Measurements from ENCODE around the gene CWC25. TPM values are rescaled to one million over a fixed set of nuclear protein-coding genes. Genes with fewer than 3 reads are reported as not detected.

The CWC25 gene
- total and polyA plus RNA-seq, 9 of the 15 experiments (the other 6 are each of a cell fraction or from before 2014, with no cell fraction given): 16.5 to 27.4 (median 23.0) TPM

DNA sequence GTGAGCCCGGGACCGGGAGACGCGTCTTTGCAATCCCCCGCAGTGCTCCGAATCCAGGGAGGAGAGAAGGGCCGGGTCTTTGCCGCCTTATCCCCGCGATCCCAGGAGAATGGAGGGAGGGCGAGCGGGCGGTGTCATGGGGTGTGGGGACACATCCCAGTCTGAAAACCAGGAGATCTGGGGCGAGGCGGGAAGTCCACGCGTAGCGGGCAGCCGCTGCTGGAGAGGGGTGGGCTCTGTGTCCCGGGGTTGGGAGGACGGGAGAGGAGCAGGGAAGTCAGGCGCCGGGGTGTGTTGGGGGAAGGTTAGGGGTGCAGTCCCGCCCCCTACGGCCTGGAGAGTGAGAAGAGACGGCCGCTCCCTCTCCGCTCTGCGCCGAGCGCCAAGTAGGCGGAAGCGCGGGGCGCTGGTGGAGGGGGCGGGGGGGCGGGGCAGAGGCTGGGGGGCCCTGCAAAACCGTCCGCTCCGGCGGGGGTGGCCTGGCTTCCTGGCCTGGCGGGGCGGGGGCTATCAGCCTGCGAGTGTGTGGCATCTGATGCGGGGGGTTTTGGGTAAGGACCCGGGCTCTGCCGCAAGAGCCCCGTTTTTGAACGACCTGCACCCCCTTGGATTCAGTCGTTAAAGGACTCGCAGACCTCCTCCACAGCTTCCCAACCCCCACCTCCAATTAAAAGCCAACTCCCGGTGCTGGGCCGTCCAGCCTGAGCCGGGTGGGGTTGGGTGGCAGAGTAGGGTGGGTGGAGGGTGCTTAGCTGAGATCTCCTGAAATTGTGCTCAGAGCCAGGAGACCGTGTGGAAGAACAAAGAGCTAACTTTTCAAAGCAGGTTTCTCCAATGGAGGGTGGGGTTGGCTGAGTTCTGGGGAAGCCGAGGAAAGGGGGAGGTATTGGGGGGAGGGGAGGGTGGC, 45.4 kb upstream of the CWC25 start (continued):
- TF ChIP-seq CLOCK (CRISPR knock-in tag; IDR thresholded peaks at IDR 0.05; ENCODE audit: borderline replicate concordance) (no peak), SMARCA5 (IDR thresholded peaks at IDR 0.05) (0 out of 2 replicates have a peak, but pooled peaks have one; percentile 46), HBP1 (CRISPR knock-in tag; IDR thresholded peaks at IDR 0.05) (no peak), MEF2A (IDR thresholded peaks at IDR 0.05; ENCODE audit: control insufficient read depth, low read depth, low read length) (no peak), EGR1 (conservative IDR thresholded peaks at IDR 0.05) (0 out of 2 replicates have a peak, but pooled peaks have one; percentile 7), HMG20B (CRISPR knock-in tag; IDR thresholded peaks at IDR 0.05) (no peak), RFX5 (IDR thresholded peaks at IDR 0.05; ENCODE audit: low read depth, low read length) (no peak), BCOR (IDR thresholded peaks at IDR 0.05) (peak; percentile 48), ZNF354B (CRISPR knock-in tag; IDR thresholded peaks at IDR 0.05) (no peak), ZBED1 (IDR thresholded peaks at IDR 0.05) (no peak), ZNF384 (IDR thresholded peaks at IDR 0.05; ENCODE audit: low read depth, low read length) (no peak), ZNF253 (CRISPR knock-in tag; conservative IDR thresholded peaks at IDR 0.05) (no peak), SUPT5H (IDR thresholded peaks at IDR 0.05) (peak; percentile 63; the same call in 1 of the 2 replicates), NFYB (IDR thresholded peaks at IDR 0.05; ENCODE audit: extremely low read depth, insufficient read length) (no peak), ATF7 (IDR thresholded peaks at IDR 0.05) (peak; percentile 8; the same call in 1 of the 2 replicates), ZNF121 (CRISPR knock-in tag; conservative IDR thresholded peaks at IDR 0.05) (no peak), TRIM24 (IDR thresholded peaks at IDR 0.05) (peak in 1 of 2 experiments; percentile 34; a peak in 2 of 4 replicates), BDP1 (IDR thresholded peaks at IDR 0.05; ENCODE audit: insufficient read depth, insufficient read length) (no peak)
- TF ChIP-seq, protein P1, sequence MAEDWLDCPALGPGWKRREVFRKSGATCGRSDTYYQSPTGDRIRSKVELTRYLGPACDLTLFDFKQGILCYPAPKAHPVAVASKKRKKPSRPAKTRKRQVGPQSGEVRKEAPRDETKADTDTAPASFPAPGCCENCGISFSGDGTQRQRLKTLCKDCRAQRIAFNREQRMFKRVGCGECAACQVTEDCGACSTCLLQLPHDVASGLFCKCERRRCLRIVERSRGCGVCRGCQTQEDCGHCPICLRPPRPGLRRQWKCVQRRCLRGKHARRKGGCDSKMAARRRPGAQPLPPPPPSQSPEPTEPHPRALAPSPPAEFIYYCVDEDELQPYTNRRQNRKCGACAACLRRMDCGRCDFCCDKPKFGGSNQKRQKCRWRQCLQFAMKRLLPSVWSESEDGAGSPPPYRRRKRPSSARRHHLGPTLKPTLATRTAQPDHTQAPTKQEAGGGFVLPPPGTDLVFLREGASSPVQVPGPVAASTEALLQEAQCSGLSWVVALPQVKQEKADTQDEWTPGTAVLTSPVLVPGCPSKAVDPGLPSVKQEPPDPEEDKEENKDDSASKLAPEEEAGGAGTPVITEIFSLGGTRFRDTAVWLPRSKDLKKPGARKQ (CRISPR knock-in tag; IDR thresholded peaks at IDR 0.05): no peak
- TF ChIP-seq, protein P2, sequence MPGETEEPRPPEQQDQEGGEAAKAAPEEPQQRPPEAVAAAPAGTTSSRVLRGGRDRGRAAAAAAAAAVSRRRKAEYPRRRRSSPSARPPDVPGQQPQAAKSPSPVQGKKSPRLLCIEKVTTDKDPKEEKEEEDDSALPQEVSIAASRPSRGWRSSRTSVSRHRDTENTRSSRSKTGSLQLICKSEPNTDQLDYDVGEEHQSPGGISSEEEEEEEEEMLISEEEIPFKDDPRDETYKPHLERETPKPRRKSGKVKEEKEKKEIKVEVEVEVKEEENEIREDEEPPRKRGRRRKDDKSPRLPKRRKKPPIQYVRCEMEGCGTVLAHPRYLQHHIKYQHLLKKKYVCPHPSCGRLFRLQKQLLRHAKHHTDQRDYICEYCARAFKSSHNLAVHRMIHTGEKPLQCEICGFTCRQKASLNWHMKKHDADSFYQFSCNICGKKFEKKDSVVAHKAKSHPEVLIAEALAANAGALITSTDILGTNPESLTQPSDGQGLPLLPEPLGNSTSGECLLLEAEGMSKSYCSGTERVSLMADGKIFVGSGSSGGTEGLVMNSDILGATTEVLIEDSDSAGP (CRISPR knock-in tag; IDR thresholded peaks at IDR 0.05): 0 out of 2 replicates have a peak, but pooled peaks have one; percentile 17

Measured in K562 (cell line).